ENCODE data around the gene RIOX2. TPM values are rescaled to one million over a fixed set of nuclear protein-coding genes. Genes with fewer than 3 reads are reported as not detected.

The RIOX2 gene
- total and polyA plus RNA-seq, 2 of the 13 experiments (the other 11 are each of a cell fraction or from before 2014, with no cell fraction given), result 19.9 to 43.3 TPM

GRCh38 chr3:98012979-98013378 is 40.7 kb upstream of the RIOX2 start:
- Histone ChIP-seq H3K79me2 (ENCODE audit: insufficient read depth, low read length) (no peaks in the 10 kb centered on the region), H3K4me1 (ENCODE audit: insufficient read depth, low read length) (peaks cover 58% of the 10 kb centered on the region), H3K9ac (ENCODE audit: insufficient read depth, low read depth, low read length) (no peak overlapping the region), H4K20me1 (ENCODE audit: insufficient read depth, low read length) (no peaks in the 10 kb centered on the region), H3K27ac (ENCODE audit: extremely low read length, insufficient read depth, low read length) (peak overlapping the region; percentile 12), H3K27me3 (ENCODE audit: control insufficient read depth in 1 of 2, insufficient read depth in 2 of 2, low read length in 2 of 2) (no peaks in the 10 kb centered on the region), H3K4me2 (ENCODE audit: low read depth, low read length) (peak overlapping the region; percentile 50; the same call in 1 of the 2 replicates), H3K4me3 (replicated peaks in 1 of 3; ENCODE audit: insufficient read depth in 1 of 3, low read depth in 2 of 3, low read length in 3 of 3) (no peak overlapping the region), H3K36me3 (replicated peaks in 1 of 2; ENCODE audit: control insufficient read depth in 1 of 2, insufficient read depth in 2 of 2, low read length in 2 of 2) (no peaks in the 10 kb centered on the region), H3K9me3 (ENCODE audit: low read length) (no peaks in the 10 kb centered on the region), H2AFZ (ENCODE audit: low read length) (no peak overlapping the region)
- FAIRE-seq (peak; percentile 76), ATAC-seq (no peak), DNase-seq (ENCODE audit: low spot score) (peak; percentile 50)
- no TSS peak for BruUV-seq (replicated peaks)
- ChIA-PET CTCF (ENCODE audit: low intra/inter-chr PET ratio, low total read pairs) (no interaction called here), POLR2A (interaction anchor here (0.9 to 2.0 kb wide), 2 partner anchors 19 to 42 kb away, joined by 3 to 8 read pairs; partner anchors contain the start of gene RIOX2)
- under 1% methylated on average over 2 of the region's 2 CpGs for WGBS (ENCODE audit: low lambda C conversion rate)
- in situ Hi-C loops (cut with HindIII; ENCODE audit: extremely low pct_ligation_motif_present, low pct_unique_long_range_greater_than_20kb), result loop anchor here (5.0 kb wide), 1 partner anchor 41 kb away; the partner anchor contains the start of gene RIOX2
- intact Hi-C loops (cut with micrococcal nuclease; ENCODE audit: unreplicated experiment), result loop anchor here (5.0 kb wide), 1 partner anchor 111 kb away; no protein-coding TSS in a partner anchor
- TF ChIP-seq STAT5B (CRISPR knock-in tag; IDR thresholded peaks at IDR 0.05) (no peak), GATAD2A (CRISPR knock-in tag; IDR thresholded peaks at IDR 0.05) (peak; percentile 59), FOXO4 (CRISPR knock-in tag; conservative IDR thresholded peaks at IDR 0.05) (no peak), ZNF383 (CRISPR knock-in tag; IDR thresholded peaks at IDR 0.05; ENCODE audit: borderline replicate concordance) (no peak), ZNF251 (CRISPR knock-in tag; IDR thresholded peaks at IDR 0.05) (no peak), ISL2 (CRISPR knock-in tag; IDR thresholded peaks at IDR 0.05) (peak; percentile 59; the same call in 1 of the 2 replicates), HHEX (CRISPR knock-in tag; IDR thresholded peaks at IDR 0.05) (no peak), SNAPC2 (CRISPR knock-in tag; IDR thresholded peaks at IDR 0.05) (no peak), ELF3 (CRISPR knock-in tag; IDR thresholded peaks at IDR 0.05) (0 out of 2 replicates have a peak, but pooled peaks have one; percentile 23), CEBPG (CRISPR knock-in tag; IDR thresholded peaks at IDR 0.05) (peak; percentile 73), ZNF12 (CRISPR knock-in tag; IDR thresholded peaks at IDR 0.05) (no peak), FOXA3 (CRISPR knock-in tag; IDR thresholded peaks at IDR 0.05) (peak; percentile 11; the same call in 1 of the 2 replicates), RFX3 (CRISPR knock-in tag; IDR thresholded peaks at IDR 0.05) (no peak), ZNF678 (CRISPR knock-in tag; IDR thresholded peaks at IDR 0.05) (no peak), CTCF (CRISPR knock-in tag; IDR thresholded peaks at IDR 0.05) (no peak), NR2F6 (IDR thresholded peaks at IDR 0.05) (no peak), NR2F6 (CRISPR knock-in tag; IDR thresholded peaks at IDR 0.05) (no peak), MTF2 (CRISPR knock-in tag; IDR thresholded peaks at IDR 0.05; ENCODE audit: borderline replicate concordance) (no peak), NCOA2 (CRISPR knock-in tag; IDR thresholded peaks at IDR 0.05) (peak; percentile 45; the same call in 1 of the 2 replicates), ZMYM2 (CRISPR knock-in tag; IDR thresholded peaks at IDR 0.05) (no peak), E2F2 (CRISPR knock-in tag; IDR thresholded peaks at IDR 0.05; ENCODE audit: borderline replicate concordance) (no peak)
- TF ChIP-seq, protein P1, sequence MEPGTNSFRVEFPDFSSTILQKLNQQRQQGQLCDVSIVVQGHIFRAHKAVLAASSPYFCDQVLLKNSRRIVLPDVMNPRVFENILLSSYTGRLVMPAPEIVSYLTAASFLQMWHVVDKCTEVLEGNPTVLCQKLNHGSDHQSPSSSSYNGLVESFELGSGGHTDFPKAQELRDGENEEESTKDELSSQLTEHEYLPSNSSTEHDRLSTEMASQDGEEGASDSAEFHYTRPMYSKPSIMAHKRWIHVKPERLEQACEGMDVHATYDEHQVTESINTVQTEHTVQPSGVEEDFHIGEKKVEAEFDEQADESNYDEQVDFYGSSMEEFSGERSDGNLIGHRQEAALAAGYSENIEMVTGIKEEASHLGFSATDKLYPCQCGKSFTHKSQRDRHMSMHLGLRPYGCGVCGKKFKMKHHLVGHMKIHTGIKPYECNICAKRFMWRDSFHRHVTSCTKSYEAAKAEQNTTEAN (CRISPR knock-in tag; conservative IDR thresholded peaks at IDR 0.05), result 0 out of 2 replicates have a peak, but pooled peaks have one; percentile 60

All from HepG2 (cell line).